Right atrium auricular region (tissue), 2 donors: ENCODE data around the gene HIBCH. TPM values are rescaled to one million over a fixed set of nuclear protein-coding genes. Genes with fewer than 3 reads are reported as not detected.

Experiments used
- DNase-seq: peaks from one replicate; pipeline ENCODE4 v3.0.0-alpha.2; 2019; ENCODE audit warnings: low spot score
- H3K27ac ChIP-seq, 2 donors: fragments of 200-600 bp; sonication (generic); 1 replicate in 1 of 2; 2 replicates in 1 of 2; pipeline ENCODE4 v1.5.1; 2016 to 2019
- H3K27me3 ChIP-seq, 2 donors: fragments of 200-600 bp; sonication (generic); one replicate each; pipeline versions ENCODE4 v1.5.1 to v1.6.0; 2017 to 2019
- H3K36me3 ChIP-seq: fragments of 200-600 bp; sonication (generic); one replicate; pipeline ENCODE4 v1.5.1; 2016
- H3K4me1 ChIP-seq, 2 donors: fragments of 200-600 bp; sonication (generic); one replicate each; pipeline versions ENCODE4 v1.5.1 to v1.6.0; 2017 to 2019
- H3K4me3 ChIP-seq, 2 donors: fragments of 200-600 bp; sonication (generic); 1 replicate in 1 of 2; 2 replicates in 1 of 2; pipeline ENCODE4 v1.5.1; 2017 to 2019; ENCODE audit warnings: mild to moderate bottlenecking in 1 of 2, moderate library complexity in 1 of 2
- H3K9me3 ChIP-seq, 2 donors: fragments of 200-600 bp; sonication (generic); one replicate each; pipeline ENCODE4 v1.5.1; 2019
- CTCF ChIP-seq, 2 donors: fragments of 200-600 bp; sonication (generic); IDR thresholded peaks; one replicate each; pipeline ENCODE4 v1.5.1; 2019; ENCODE audit warnings: antibody characterized with exemption in 2 of 2
- total RNA-seq, 2 donors: library from RNA; depleted of rRNA; stranded (reverse); fragments of >200 nt; gene quantifications; one replicate each; pipeline ENCODE4 v1.1.0, GENCODE V29; 2016

HIBCH gene
- total RNA-seq, 2 donors from 2014 or later, result 11.9 to 17.6 TPM

- Histone ChIP-seq H3K9me3 (no peaks in the 10 kb centered on the region), H3K4me3 (no peak overlapping the region), H3K4me1 (peaks cover 0 to 15% of the 10 kb centered on the region in 2 donors), H3K27me3 (no peaks in the 10 kb centered on the region), H3K27ac (no peak overlapping the region), H3K36me3 (no peaks in the 10 kb centered on the region)
- no peak for DNase-seq
- TF ChIP-seq CTCF (IDR thresholded peaks at IDR 0.05), result no peak
Observed at GRCh38 chr2:190199109-190199508, 120.5 kb downstream of the HIBCH start.

GRCh38 chr2:190197143-190197720, 122.4 kb downstream of the HIBCH start:
- no peak overlapping the region for H3K27ac ChIP-seq
- H3K36me3 ChIP-seq, result no peaks in the 10 kb centered on the region
- H3K27me3 ChIP-seq, result no peaks in the 10 kb centered on the region
- H3K4me1 ChIP-seq, result peaks cover 0 to 15% of the 10 kb centered on the region in 2 donors
- no peak overlapping the region for H3K4me3 ChIP-seq
- no peak for DNase-seq
- TF ChIP-seq CTCF (IDR thresholded peaks at IDR 0.05), result no peak
- no peaks in the 10 kb centered on the region for H3K9me3 ChIP-seq

GRCh38 chr2:190190507-190191162, 129.0 kb downstream of the HIBCH start:
- no peaks in the 10 kb centered on the region for H3K9me3 ChIP-seq
- H3K4me3 ChIP-seq, result no peak overlapping the region
- no peak for TF ChIP-seq CTCF (IDR thresholded peaks at IDR 0.05)
- H3K27ac ChIP-seq, result no peak overlapping the region
- no peaks in the 10 kb centered on the region for H3K36me3 ChIP-seq
- no peaks in the 10 kb centered on the region for H3K27me3 ChIP-seq
- DNase-seq, result no peak
- H3K4me1 ChIP-seq, result no peaks in the 10 kb centered on the region

GRCh38 chr2:190188289-190188688, 131.3 kb downstream of the HIBCH start:
- no peaks in the 10 kb centered on the region for H3K9me3 ChIP-seq
- H3K36me3 ChIP-seq, result no peaks in the 10 kb centered on the region
- DNase-seq, result no peak
- H3K4me3 ChIP-seq, result no peak overlapping the region
- H3K27me3 ChIP-seq, result no peaks in the 10 kb centered on the region
- peaks cover 0 to 14% of the 10 kb centered on the region in 2 donors for H3K4me1 ChIP-seq
- no peak for TF ChIP-seq CTCF (IDR thresholded peaks at IDR 0.05)
- H3K27ac ChIP-seq, result no peak overlapping the region

GRCh38 chr2:190186238-190186637, 133.4 kb downstream of the HIBCH start:
- H3K36me3 ChIP-seq, result no peaks in the 10 kb centered on the region
- no peak for TF ChIP-seq CTCF (IDR thresholded peaks at IDR 0.05)
- H3K4me3 ChIP-seq, result no peak overlapping the region
- H3K4me1 ChIP-seq, result peaks cover 0 to 21% of the 10 kb centered on the region in 2 donors
- no peaks in the 10 kb centered on the region for H3K9me3 ChIP-seq
- DNase-seq, result no peak
- H3K27me3 ChIP-seq, result no peaks in the 10 kb centered on the region
- H3K27ac ChIP-seq, result no peak overlapping the region
